ENCODE measurements around the gene ACTRT2.

The ACTRT2 gene

GRCh38 chr1:3018576-3018975, 2.7 kb upstream of the ACTRT2 start:
- DNase-seq (ENCODE audit: low read depth), result no peak

GRCh38 chr1:3019007-3019515, 2.2 kb upstream of the ACTRT2 start:
- no peak for DNase-seq (ENCODE audit: low read depth)

DNA sequence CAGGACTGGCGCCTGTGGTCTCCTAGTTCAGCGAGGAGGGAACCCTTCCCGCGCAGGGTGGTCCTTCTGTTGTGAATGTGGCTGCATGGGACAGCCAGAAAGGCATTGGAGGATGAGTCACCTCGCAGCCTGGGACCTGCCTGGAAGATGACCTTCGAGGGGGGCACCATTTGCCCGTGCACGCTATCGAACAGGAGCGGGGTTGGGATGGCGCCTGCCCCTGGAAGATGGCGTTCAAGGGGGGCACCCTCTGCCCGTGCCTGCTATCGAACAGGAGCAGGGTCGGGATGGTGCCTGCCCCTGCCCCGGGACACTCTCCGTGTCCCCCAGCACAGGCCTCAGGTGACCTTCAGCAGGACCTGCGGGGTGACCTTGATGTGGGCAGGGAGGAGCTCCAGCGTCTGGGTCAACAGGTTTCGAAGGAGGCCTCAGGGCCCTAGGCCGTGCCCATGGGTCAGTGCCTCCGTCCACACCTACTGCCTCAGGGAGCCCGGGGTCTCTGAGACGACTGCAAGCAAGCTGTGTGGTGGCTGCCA, 1.7 kb upstream of the ACTRT2 start:
- no peak for DNase-seq (ENCODE audit: low read depth)

DNA sequence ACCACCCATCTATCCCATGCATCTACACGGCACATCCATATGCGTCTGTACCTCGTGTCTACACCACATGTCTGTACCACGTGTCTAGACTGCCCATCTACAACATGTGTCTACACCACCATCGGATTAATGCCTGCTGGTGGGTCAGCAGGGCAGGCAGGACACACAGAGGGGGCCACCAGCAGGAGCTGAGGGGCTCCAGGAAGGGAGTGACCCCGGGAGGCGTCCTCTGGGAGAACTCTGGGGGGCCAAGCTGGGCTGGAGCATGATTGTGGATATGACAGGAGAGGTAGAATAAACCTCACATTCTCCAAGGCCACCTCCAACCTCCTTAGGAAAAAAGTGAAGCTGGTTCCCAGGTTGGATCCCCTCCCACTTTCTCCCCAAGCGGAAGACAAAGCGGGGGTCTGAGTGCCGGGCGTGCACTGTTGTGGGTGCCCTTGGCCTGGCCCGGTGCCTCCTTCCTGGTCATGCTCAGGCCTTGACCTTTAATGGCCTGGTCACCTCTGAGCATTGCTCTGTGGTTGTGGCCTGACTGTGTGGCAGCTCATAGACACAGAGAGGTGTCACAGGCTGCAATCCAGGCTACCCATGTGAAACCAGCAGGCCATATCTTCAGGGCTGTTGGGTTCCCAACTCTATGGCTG, 881 bp upstream of the ACTRT2 start:
- no peak for DNase-seq (ENCODE audit: low read depth)

GRCh38 chr1:3021801-3022401, 634 bp downstream of the ACTRT2 start:
- no peak for DNase-seq (ENCODE audit: low read depth)

GRCh38 chr1:3022511-3022973, 1.3 kb downstream of the ACTRT2 start:
- no peak for DNase-seq (ENCODE audit: low read depth)

DNA sequence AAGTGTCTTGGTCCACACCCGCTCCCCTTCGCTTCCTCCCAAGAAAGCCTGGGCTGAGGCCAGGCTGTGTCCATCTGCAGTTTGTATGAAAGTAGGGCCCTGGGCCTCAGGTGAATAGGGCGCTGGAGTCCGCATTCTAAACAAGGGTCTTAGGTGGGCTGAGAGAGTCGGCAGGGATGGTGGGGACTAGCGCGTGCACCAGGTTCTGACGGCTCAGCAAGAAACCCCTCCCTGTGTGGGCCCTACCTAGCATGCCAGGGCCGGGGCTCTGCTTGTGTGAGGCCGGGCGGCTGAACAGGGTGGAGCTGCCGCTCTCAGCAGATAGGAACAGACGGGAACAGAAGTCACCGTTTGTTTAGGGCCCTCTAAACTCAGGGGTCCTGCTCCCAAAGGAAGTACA, 1.7 kb downstream of the ACTRT2 start:
- no peak for DNase-seq (ENCODE audit: low read depth)

- DNase-seq (ENCODE audit: low read depth), result no peak
Observed at GRCh38 chr1:3024019-3024418, 2.8 kb downstream of the ACTRT2 start.

DNA sequence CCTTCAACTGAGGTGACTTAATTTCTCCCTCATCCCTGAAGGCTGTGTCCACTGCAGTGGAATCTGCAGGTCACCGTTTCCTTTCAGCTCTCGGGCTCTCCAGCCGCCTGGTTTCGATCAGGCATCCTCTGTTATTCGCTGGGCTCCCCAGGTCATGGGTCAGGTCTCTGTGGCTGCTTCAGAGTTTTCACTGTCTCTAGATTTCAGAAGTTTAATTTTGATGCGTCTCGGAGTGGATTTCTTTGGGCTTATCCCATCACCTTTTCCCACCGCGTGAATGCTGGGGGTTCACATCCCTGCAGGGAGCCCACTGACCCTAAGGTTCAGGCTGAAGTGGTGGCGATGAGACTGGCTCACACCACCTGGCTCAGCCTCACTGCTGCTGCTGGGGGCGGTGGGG, 3.3 kb downstream of the ACTRT2 start:
- DNase-seq (ENCODE audit: low read depth), result no peak

DNA sequence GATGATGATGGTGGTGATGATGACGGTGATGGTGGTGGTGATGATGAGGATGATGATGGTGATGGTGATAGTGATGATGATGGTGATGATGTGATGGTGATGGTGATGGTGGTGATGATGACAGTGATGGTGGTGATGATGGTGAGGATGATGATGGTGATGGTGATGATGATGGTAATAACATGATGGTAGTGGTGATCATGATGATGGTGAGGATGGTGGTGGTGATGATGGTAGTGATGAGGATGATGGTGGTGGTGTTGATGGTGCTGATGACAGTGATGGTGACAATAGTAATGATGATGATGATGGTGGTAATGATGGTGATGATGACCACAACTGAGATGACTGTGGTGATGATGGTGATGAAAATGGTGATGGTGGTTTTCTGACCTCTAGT, 4.9 kb downstream of the ACTRT2 start:
- DNase-seq (ENCODE audit: low read depth), result no peak

- DNase-seq (ENCODE audit: low read depth), result no peak
Observed at GRCh38 chr1:3026581-3027391, 5.5 kb downstream of the ACTRT2 start.

DNA sequence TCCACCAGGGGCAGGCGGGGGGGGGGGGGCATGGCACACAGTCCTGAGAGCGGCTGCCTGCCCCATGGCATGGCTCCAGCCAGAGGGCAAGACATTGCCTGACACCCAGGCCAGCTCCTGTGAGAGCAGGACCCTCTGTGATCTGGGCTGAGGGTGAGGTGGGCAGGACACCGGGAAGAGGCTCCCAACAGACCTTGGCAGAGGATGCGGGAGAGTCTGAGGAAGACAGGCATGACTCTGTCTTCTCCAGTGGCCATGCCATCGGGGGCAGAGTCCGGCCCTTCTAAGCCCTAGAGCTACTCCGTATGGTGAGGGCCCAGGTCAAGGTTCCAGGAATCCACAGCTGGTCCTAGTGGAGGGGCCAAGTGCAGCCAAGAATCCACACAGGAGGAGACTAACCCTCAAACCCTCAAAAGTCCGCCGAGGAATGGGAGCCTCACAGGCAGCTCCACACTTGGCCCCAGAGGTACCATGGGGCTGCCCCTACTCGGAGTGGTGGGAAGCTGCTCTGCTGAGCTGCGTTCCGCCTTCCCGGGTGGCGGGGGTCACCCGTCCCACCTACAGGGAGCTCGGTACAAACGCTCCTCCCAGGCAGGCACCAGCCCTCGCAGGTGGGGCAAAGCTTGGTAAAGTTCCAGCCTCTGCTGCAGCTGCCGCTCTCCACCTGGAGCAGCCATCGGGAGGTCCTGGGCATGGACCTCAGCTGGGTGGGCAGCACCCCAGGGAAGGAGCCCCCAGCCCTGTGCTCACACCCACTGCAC, 6.5 kb downstream of the ACTRT2 start:
- no peak for DNase-seq (ENCODE audit: low read depth)

DNA sequence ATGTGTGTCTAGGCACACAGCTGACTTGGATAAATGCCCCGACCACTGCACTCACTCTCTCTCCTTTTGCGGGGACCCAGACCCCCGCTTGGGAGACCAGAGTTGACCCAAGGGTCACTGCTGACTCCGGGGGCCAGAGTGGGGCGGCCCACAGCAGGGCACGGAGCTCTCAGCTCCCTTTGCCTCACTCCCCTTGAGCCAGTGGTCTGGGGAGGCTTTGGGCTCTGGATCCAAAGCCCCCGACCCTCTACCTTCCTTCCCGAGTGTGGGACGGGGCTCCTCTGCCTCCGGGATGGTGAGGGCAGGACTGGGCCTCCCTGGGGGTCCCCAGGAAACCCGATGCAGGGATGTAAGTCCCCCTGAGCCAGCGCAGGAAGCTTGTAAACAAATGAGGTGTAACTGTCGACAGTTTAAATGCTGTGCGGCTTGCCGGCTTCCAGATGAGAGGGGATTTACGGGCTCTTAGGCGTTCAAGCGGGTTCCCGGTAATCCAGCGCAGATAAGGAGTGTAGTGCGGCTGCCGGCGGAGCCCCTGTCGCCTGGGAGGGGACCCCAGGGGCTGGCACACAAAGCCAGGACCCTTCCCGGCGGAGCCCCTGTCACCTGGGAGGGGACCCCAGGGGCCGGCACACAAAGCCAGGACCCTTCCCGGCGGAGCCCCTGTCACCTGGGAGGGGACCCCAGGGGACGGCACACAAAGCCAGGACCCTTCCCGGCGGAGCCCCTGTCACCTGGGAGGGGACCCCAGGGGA, 7.4 kb downstream of the ACTRT2 start:
- no peak for DNase-seq (ENCODE audit: low read depth)

GRCh38 chr1:3029481-3029961, 8.3 kb downstream of the ACTRT2 start:
- DNase-seq (ENCODE audit: low read depth), result no peak

- no peak for DNase-seq (ENCODE audit: low read depth)
Observed at GRCh38 chr1:3029991-3030662, 8.9 kb downstream of the ACTRT2 start.

GRCh38 chr1:3030663-3031381, 9.6 kb downstream of the ACTRT2 start:
- DNase-seq (ENCODE audit: low read depth), result no peak

- no peak for DNase-seq (ENCODE audit: low read depth)
Observed at GRCh38 chr1:3031401-3032221, 10.3 kb downstream of the ACTRT2 start.

GRCh38 chr1:3032371-3033039, 11.2 kb downstream of the ACTRT2 start:
- no peak for DNase-seq (ENCODE audit: low read depth)

Data from activated T-helper 9 cell treated with anti-CD3 and anti-CD28 coated beads, Interleukin-2, amount 50 U/mL, for 16 hours (primary cell).